ENCODE results near the gene SH3RF2.

DNA sequence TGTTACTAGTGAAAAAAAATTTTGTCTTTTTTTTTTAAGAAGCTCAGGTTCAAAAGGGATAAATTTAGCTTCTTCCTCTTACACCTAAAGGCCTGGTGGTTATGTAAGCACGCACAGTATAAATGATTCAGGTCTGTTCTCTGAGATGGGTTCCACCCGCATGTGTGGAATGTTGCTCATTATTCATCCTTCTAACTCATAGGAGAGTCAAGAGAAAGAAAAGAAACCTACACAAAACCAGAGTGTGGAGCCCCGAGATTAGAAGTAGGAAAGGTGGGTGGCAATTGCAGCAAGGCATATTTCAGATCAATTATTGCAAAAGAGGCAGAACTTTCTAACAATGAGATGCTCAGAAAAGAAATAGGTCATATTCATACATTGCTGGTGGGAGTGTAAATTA lies 155.5 kb downstream of the SH3RF2 start:
- TF ChIP-seq POLR2A (IDR thresholded peaks at IDR 0.05): no peak
- TF ChIP-seq, protein P1, sequence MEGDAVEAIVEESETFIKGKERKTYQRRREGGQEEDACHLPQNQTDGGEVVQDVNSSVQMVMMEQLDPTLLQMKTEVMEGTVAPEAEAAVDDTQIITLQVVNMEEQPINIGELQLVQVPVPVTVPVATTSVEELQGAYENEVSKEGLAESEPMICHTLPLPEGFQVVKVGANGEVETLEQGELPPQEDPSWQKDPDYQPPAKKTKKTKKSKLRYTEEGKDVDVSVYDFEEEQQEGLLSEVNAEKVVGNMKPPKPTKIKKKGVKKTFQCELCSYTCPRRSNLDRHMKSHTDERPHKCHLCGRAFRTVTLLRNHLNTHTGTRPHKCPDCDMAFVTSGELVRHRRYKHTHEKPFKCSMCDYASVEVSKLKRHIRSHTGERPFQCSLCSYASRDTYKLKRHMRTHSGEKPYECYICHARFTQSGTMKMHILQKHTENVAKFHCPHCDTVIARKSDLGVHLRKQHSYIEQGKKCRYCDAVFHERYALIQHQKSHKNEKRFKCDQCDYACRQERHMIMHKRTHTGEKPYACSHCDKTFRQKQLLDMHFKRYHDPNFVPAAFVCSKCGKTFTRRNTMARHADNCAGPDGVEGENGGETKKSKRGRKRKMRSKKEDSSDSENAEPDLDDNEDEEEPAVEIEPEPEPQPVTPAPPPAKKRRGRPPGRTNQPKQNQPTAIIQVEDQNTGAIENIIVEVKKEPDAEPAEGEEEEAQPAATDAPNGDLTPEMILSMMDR (IDR thresholded peaks at IDR 0.05): no peak

Measured in ovary (tissue), 3 donors.